Tibial nerve (tissue), 4 donors: ENCODE data around the gene ZNF148.

Source experiments
- CTCF ChIP-seq, 5 experiments: fragments of 200-600 bp in 3 of 5; fragments of 450-650 bp in 2 of 5; sonication (generic) in 3 of 5; IDR thresholded peaks; one replicate each; pipeline ENCODE4 v1.5.1; 2016 to 2019; ENCODE audit warnings: antibody characterized with exemption in 5 of 5, mild to moderate bottlenecking in 3 of 5, moderate library complexity in 2 of 5
- EP300 ChIP-seq, 2 donors: sonication (generic); formaldehyde crosslinking; IDR thresholded peaks; one replicate each; pipeline ENCODE4 v1.6.1; 2017; ENCODE audit warnings: antibody characterized with exemption in 2 of 2, mild to moderate bottlenecking in 1 of 2
- POLR2A ChIP-seq, 2 donors: fragments of 450-650 bp; IDR thresholded peaks; one replicate each; pipeline ENCODE4 v1.6.1; 2017; ENCODE audit warnings: antibody characterized with exemption in 2 of 2, mild to moderate bottlenecking in 2 of 2, moderate library complexity in 2 of 2

- TF ChIP-seq POLR2A (IDR thresholded peaks at IDR 0.05) (no peak), EP300 (IDR thresholded peaks at IDR 0.05) (no peak), CTCF (IDR thresholded peaks at IDR 0.05) (no peak)
These were observed 136.4 kb downstream of the ZNF148 start for GRCh38 chr3:125238759-125239158.
